WI38 (cell line): ENCODE results near the gene KMT5B.

Source experiments
- H3K4me3 ChIP-seq: 2 replicates; pipeline ENCODE4 v1.5.1; 2011; ENCODE audit warnings: low read depth, mild to moderate bottlenecking, control low read depth, low read length
- CTCF ChIP-seq: IDR thresholded peaks from 2 replicates; pipeline ENCODE4 v1.5.1; 2012; ENCODE audit warnings: low read depth, mild to moderate bottlenecking, control low read depth, low read length

Gene KMT5B

DNA sequence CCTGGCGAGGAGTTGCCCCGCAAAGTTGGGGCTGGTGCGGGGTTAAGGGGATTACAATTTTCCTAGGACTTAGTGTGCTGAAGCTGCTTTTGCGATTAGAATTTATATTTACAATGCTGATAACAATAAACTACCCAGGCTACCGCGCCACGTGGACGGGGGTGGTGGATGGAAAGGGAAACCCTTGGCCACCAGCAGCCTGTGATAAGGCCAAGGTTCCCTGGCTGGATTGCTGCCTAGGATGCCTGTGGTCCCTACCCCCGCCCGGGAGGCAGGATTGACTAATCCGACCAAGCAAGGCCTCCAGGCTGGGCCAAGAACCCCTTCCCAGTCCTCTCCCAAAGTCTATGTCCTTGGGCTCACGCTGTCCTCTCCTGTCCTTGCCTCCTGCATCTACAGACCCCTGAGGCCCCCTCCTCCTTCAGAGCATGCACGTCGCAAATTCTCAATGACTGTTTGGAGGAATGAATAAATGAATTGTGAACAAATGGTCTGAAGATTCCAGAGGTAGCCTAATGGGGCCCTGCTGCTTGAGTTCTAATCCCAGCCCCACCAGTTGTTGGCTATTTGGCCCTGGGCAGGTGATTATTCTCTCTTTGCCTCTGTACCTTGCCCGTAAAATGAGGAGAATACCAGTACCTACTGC is 84.3 kb downstream of the KMT5B start:
- no peak for TF ChIP-seq CTCF
- no peak overlapping the region for H3K4me3 ChIP-seq

DNA sequence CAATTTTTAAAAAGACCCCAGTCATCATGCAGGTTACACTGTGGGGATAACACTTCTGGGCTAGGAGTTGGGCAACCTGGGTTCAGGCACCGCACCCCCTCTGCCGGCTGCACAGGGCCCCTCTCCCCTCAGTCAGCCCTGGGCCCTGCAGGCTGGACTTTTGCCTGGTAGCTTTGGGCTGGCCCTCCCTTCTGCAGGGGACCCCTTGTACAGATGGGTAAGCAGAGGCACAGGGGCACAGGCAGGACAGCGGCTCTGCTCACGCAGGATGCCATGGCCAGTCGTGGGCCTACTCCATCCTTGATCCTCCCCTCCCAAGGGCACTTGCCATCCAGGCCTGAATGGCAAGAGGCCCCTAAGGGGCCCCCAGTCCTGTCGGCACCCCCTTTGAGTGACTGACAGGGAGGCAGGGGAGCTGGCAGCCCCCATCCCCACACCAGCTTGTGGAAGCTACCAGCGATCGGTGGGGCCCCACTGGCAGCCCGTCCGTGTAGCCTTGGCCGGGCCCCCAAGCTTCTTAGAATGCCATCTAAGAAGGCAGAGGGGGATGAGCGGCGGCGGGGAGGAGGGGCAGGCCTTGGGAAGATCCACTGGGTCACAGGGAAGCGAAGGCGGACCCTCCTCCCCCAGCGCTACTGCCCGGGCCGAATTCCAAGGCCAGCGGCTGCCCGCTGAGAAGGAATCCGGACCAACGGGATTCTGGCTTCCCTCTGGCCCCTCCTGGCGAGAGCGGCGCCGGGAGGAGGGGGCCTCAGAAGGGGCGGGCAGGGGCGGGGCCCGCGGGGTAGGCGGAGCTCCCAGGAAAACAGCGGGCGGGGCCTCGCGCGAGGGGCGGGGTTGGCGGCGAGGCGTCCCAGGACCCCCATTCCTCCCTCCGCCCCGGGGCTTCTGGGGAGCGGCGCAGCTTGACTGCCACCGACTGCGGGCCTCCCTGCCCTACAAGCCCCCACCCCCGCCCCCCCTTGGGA is 85.1 kb downstream of the KMT5B start:
- H3K4me3 ChIP-seq: no peak overlapping the region
- no peak for TF ChIP-seq CTCF

DNA sequence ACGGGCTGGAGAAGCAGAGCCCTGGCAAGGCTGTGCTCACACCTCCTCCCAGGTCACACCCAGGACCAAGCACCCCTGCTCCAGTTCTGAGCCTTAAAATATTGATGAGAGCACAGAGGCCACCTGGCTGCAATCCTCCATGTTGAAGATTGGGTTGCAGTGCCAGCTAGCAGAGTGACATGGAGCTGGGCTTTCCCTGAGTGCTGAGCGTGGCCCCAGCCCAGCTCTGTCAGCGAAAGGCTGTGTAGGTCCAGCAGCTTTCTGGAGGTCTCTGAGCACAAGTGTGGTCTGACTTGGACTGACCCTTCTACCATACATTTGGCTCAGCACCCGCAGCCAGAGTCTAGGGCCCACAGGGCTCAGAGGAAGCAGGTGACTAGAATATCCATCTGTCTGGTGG is 87.9 kb downstream of the KMT5B start:
- TF ChIP-seq CTCF: no peak
- no peak overlapping the region for H3K4me3 ChIP-seq

DNA sequence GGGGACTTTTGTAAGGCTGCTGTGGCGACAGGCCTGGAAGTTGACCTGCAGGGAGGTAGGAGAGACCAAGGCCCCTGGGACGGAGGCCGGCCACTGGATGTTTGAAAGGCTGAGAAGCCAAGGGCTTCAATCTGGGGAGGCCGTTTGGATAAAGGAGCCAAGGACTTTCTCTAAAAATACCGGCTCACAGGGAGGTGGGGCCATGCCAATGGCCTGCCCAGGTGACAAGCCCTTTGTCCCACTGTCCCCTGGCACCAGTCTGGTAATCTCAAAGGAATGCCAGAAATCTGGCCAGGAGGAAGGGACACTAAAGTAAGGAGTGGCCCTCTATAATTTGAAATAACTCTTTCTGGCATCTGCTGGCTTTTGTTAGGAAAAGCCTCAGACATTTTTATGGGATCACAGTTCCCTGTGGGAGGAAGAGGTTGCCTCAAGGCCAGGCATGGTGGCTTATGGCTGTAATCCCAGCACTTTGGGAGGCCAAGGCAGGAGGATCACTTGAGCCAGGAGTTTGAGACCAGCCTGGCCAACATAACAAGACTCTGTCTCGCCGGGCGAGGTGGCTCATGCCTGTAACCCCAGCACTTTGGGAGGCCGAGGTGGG is 90.1 kb downstream of the KMT5B start:
- no peak for TF ChIP-seq CTCF

GRCh38 chr11:68121067-68121899 is 91.8 kb downstream of the KMT5B start, which contains the start of gene CHKA:
CHKA (minus strand) TSS chr11:68121388; CDS start chr11:68121177, 211 bp downstream.
- peak within 1 kb of the TSS; percentile 63 for H3K4me3 ChIP-seq
- no peak for TF ChIP-seq CTCF

More for the DNA sequence above, 90.1 kb downstream of the KMT5B start:
- no peak overlapping the region for H3K4me3 ChIP-seq

- no peak for TF ChIP-seq CTCF
- peak overlapping the region; percentile 63 for H3K4me3 ChIP-seq
Observed at GRCh38 chr11:68120273-68121066, 92.6 kb downstream of the KMT5B start.
